Left forelimb (tissue), 1 donor: ENCODE measurements around the gene PIMREG.

Experiments
- DNase-seq: peaks from one replicate; pipeline ENCODE4 v3.0.0-alpha.2; 2018; ENCODE audit warnings: low spot score

Gene PIMREG

GRCh38 chr17:6461792-6462524 is 17.7 kb downstream of the PIMREG start:
- no peak for DNase-seq

GRCh38 chr17:6462692-6463091 is 18.4 kb downstream of the PIMREG start:
- DNase-seq = no peak

GRCh38 chr17:6463616-6464445 is 19.6 kb downstream of the PIMREG start:
- DNase-seq = no peak

GRCh38 chr17:6464446-6465041 is 20.3 kb downstream of the PIMREG start:
- DNase-seq = no peak

- no peak for DNase-seq
Observed at GRCh38 chr17:6465206-6466003, 21.1 kb downstream of the PIMREG start.

- no peak for DNase-seq
Observed at GRCh38 chr17:6467567-6467966, 23.3 kb downstream of the PIMREG start.

- DNase-seq = no peak
Observed at GRCh38 chr17:6468051-6468790, 24.0 kb downstream of the PIMREG start.

- no peak for DNase-seq
Observed at GRCh38 chr17:6470146-6470718, 26.0 kb downstream of the PIMREG start.

GRCh38 chr17:6470751-6471521 is 26.7 kb downstream of the PIMREG start:
- no peak for DNase-seq

- DNase-seq = no peak
Observed at GRCh38 chr17:6471531-6472465, 27.5 kb downstream of the PIMREG start.

GRCh38 chr17:6472517-6472916 is 28.3 kb downstream of the PIMREG start:
- no peak for DNase-seq

- peak; percentile 86 for DNase-seq
Observed at GRCh38 chr17:6473128-6473767, 29.0 kb downstream of the PIMREG start.

GRCh38 chr17:6474376-6474775 is 30.1 kb downstream of the PIMREG start:
- no peak for DNase-seq

GRCh38 chr17:6474906-6475305 is 30.7 kb downstream of the PIMREG start:
- no peak for DNase-seq

GRCh38 chr17:6475411-6475810 is 31.2 kb downstream of the PIMREG start:
- no peak for DNase-seq

GRCh38 chr17:6476076-6476809 is 32.0 kb downstream of the PIMREG start:
- no peak for DNase-seq

- DNase-seq = no peak
Observed at GRCh38 chr17:6476810-6477179, 32.5 kb downstream of the PIMREG start.

- no peak for DNase-seq
Observed at GRCh38 chr17:6477831-6478383, 33.7 kb downstream of the PIMREG start.
